ENCODE results near the gene UBE4B.

- TF ChIP-seq CTCF (IDR thresholded peaks at IDR 0.05) (no peak), POLR2A (IDR thresholded peaks at IDR 0.05) (no peak)
Measured at GRCh38 chr1:10027027-10027426, 5.7 kb upstream of the UBE4B start.

Measured in esophagus squamous epithelium (tissue), 4 donors.